Midbrain (tissue), 1 donor: ENCODE results near the gene MYO6.

ENCODE experiments used
- DNase-seq: peaks from one replicate; lab custom pipeline; 2025; lab: John Stamatoyannopoulos, UW

MYO6 gene

DNA sequence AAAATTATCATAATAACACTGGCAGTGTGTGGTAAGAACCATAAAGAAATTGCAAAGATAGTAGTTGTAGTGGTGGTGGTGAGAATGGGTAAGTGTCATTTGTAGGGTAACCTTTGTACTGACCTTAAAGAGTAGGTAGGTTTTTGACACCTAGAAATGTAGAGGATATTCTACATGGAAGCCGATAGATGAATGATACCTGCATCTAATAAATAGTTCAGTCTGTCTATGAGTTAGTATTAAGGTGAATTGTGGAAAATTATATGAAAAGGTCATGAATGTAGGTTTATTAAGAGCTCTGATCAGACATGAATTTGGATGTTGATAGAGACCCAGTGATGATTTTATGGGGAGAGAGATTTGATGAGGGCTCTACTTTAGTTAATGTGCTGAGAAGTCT, 78.1 kb downstream of the MYO6 start:
- DNase-seq: no peak

- DNase-seq: no peak
These were observed 82.2 kb downstream of the MYO6 start for GRCh38 chr6:75830959-75831885.

GRCh38 chr6:75834447-75834846, 85.4 kb downstream of the MYO6 start:
- DNase-seq: no peak

DNA sequence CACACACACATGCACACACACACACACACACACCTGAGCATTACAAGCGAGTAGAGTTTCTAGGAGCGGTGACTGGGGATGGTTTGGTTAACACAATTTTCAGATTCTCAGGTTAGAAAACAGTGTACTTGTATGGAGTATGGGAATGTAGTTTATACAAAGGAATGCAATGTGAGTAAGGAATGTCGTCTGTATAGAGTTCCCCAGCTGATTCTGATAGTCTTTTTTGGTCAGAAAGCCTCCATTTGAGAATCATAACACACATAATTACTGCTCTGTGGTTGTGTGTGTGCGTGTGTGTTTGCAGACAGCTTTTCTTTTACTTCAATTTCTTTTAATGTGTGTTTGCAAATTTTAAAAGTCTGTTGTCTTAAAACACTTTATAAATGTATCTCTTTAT, 93.2 kb downstream of the MYO6 start:
- no peak for DNase-seq

DNA sequence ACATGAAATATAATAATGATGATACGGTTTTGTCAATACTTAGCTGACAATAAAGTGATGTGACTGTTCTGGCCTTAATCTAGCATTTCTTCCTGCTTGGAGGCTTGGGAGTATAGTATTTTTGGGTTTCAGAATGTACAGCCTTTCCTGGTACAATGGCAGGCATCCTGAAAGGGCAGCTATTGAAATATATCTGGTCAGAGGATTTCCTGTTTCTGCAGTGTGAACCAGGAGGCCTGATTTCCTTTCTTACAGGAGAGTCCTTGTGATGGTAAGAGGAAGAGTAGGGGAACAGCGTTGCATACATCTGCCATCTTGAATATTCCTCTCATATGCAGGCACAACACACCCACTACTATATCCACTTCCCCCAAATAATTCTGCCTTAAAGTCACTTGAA, 93.7 kb downstream of the MYO6 start:
- DNase-seq: no peak

GRCh38 chr6:75843396-75843795, 94.4 kb downstream of the MYO6 start:
- no peak for DNase-seq

DNA sequence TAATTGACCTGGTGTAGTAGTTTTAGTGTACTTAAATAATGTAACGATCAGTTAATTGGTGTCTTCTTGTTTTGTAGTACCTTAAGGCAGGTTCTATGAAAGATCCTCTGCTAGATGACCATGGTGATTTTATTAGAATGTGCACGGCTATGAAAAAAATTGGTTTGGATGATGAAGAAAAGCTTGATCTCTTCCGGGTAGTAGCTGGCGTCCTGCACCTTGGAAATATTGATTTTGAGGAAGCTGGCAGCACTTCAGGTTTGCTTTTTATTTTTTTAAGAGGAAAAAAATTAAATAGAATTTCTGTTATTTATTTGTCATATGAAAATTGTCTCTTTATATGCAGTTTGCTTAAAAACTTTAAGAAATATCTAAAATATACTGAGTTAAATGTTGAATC, 99.2 kb downstream of the MYO6 start:
- DNase-seq: no peak

- DNase-seq: no peak
These were observed 100.4 kb downstream of the MYO6 start for GRCh38 chr6:75849329-75850025.

GRCh38 chr6:75850026-75850833, 101.2 kb downstream of the MYO6 start:
- no peak for DNase-seq

DNA sequence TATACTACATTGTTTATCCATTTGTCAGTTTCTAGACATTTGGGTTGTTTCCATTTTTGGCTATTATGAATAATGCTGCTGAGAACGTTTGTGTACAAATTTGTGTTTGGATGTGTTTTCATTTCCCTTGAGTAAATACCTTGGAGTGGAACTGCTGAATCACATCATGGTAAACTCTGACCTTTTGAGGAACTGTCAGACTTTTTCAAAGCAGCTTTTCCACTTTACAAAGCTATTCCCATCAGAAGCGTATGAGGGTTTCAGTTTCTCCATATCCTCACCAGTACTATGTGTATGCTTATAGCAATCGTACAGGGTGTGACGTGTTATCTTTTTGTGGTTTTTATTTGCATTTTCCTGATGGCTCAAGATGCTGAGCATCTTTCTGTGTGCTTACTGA, 103.7 kb downstream of the MYO6 start:
- DNase-seq: no peak

GRCh38 chr6:75853806-75854205, 104.8 kb downstream of the MYO6 start:
- no peak for DNase-seq

DNA sequence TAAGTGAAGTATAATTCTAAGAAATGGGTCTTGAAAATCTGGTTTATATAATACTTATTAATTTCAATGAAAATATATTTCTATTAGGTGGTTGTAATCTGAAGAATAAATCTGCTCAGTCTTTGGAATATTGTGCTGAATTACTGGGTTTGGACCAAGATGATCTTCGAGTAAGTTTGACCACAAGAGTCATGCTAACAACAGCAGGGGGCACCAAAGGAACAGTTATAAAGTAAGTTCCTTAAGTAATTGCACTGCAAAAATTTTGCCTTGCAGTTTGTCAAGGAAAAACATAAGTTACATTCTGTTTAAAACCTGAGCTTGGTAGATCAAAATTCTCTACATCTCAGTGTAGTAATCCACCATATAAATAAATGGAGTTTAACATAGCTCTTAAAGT, 106.0 kb downstream of the MYO6 start:
- peak; percentile 77 for DNase-seq

DNA sequence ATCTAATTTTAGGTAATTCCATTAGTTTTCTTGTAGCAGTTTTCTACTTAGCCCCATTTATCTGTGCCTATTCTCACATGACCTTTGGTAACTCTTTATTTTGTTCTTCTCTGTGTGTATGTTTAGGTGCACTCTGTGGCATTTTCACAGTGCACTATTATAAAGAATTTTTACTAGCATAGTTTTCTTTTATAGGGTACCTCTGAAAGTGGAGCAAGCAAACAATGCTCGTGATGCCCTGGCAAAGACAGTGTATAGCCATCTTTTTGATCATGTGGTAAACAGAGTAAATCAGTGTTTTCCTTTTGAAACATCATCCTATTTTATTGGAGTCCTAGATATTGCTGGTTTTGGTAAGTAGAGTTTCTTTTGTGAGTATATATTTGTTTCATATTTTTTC, 107.9 kb downstream of the MYO6 start:
- no peak for DNase-seq

GRCh38 chr6:75863001-75863400, 114.0 kb downstream of the MYO6 start:
- no peak for DNase-seq

DNA sequence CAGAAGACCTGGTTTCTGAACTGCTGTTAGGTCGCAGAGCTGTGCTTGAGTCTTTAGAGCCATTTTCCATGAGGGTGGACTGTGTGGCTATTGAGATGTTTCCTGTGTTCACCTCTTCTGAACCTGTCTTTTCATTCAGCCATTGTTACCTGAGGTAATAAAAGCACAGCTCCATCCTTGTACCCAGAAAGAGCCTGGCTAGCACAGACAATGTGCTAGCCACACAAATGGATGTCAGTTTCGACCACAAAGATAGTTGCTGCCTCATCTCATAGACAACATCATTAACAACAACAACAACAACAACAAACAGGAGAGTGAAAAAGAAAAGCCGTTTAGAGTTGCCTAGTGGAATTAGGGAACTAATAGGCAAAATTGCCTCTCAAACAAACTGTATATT, 114.7 kb downstream of the MYO6 start:
- no peak for DNase-seq

DNA sequence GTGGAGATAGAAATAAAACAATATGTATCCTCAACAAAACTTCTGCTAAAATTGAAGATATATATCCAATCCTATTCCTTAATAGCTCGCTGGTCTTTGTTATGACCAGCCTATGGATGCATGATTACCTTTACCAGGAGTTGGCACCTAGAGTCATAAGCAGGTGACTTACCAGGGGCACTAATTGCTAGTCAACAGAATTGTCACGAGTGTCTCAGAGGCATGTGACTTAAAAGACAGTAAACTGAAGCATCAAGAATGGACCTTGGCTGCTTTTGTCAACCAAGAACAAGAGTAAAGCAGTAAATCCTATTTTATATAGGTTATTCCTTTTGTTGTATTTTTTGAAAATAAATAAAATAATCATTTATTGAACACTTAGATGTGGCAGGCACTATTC, 115.4 kb downstream of the MYO6 start:
- DNase-seq: no peak

GRCh38 chr6:75870389-75870788, 121.3 kb downstream of the MYO6 start:
- DNase-seq: no peak

- no peak for DNase-seq
These were observed 125.2 kb downstream of the MYO6 start for GRCh38 chr6:75874224-75874623.

- no peak for DNase-seq
These were observed 127.1 kb downstream of the MYO6 start for GRCh38 chr6:75876152-75876551.

DNA sequence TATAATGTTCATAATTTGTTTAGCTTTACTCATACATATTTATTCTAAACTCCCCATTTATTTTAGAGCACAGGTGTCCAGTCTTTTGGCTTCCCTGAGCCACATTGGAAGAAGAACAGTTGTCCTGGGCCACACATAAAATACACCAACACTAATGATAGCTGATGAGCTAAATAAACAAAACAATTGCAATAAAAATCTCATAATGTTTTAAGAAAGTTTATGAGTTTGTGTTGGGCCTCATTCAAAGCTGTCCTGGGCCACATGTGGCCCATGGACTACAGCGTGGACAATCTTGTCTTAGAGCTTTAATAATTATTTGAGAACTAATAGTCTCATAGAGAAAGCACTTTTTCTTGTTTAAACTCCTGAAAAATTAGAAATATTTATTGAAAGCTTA, 131.3 kb downstream of the MYO6 start:
- DNase-seq: no peak

DNA sequence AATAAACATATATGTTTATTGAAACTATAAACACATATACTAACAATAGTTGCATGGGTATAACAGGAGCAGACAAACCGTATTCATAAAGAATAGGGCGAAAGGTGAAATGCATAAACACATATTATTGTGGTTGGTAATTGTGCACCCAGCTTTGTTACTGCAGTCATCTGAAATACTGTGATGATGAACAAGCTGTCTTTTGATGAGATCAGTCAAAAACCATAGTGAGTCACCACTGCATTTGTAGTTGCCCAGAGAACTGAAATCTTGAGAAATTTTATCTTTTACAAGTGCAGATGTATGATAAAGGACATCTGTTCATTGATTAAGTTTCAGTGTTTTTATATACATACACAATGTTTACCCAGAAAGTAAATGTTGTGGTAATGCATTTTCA, 133.7 kb downstream of the MYO6 start:
- no peak for DNase-seq

GRCh38 chr6:75884822-75885221, 135.8 kb downstream of the MYO6 start:
- no peak for DNase-seq

GRCh38 chr6:75892384-75892783, 143.3 kb downstream of the MYO6 start:
- DNase-seq: no peak
